HCT116 (cell line): ENCODE measurements around the gene FGFRL1. TPM values are rescaled to one million over a fixed set of nuclear protein-coding genes. Genes with fewer than 3 reads are reported as not detected.

Source experiments
- ATAC-seq: fragments of 200-7000 bp; cut with Tn5 transposase; 2 replicates; pipeline ENCODE4 v1.9.1; 2020; ENCODE audit warnings: mild to moderate bottlenecking, moderate library complexity
- BruUV-seq: library from RNA; stranded (reverse); fragments of 400-500 nt; replicated peaks from 2 replicates; lab custom pipeline; 2021; lab: Mats Ljungman, UMichigan
- CTCF ChIA-PET: fragments of 300-600 bp; sonication (Branson Sonifier 250); formaldehyde crosslinking; loops from one replicate; lab custom pipeline; 2021; ENCODE audit warnings: antibody characterized with exemption; lab: Charles Lee
- POLR2A ChIA-PET: fragments of 300-600, 350-600 bp; sonication (Branson Sonifier 250); formaldehyde crosslinking; loops from one replicate; lab custom pipeline; 2021; ENCODE audit warnings: antibody characterized with exemption; lab: Charles Lee
- RAD21 ChIA-PET, 2 experiments: fragments of 300-600 bp; sonication (Branson Sonifier 250); formaldehyde crosslinking; loops; one replicate each; lab custom pipeline; 2023; ENCODE audit warnings: low total read pairs in 2 of 2; ENCODE audit not compliant: uncharacterized antibody in 2 of 2, unreplicated experiment in 2 of 2, low non-redundant PET in 1 of 2; lab: Charles Lee
- DNase-seq: peaks from one replicate; pipeline ENCODE4 v3.0.0-alpha.2; 2010; ENCODE audit warnings: low read depth, low spot score
- H2AFZ ChIP-seq: fragments of 200-600 bp; shearing (Covaris generic), sonication (generic); 2 replicates; pipeline ENCODE4 v1.6.1; 2017; ENCODE audit warnings: low read depth, mixed run types, mixed read lengths, antibody characterized with exemption, low read length; ENCODE audit not compliant: poor library complexity, severe bottlenecking
- H3K27ac ChIP-seq: 2 replicates; pipeline ENCODE4 v1.5.1; 2012; ENCODE audit warnings: low read depth, low read length
- H3K27me3 ChIP-seq: fragments of 200-600 bp; sonication (generic); 2 replicates; pipeline ENCODE4 v1.6.1; 2016; ENCODE audit warnings: mixed run types, low read length, mixed read lengths; ENCODE audit not compliant: insufficient read depth
- H3K36me3 ChIP-seq, 2 experiments: fragments of 200-500 bp in 1 of 2; fragments of 200-600 bp in 1 of 2; sonication (Bioruptor generic) in 1 of 2; sonication (generic) in 1 of 2; 2 replicates each; pipeline versions ENCODE4 v1.5.1 to v1.6.1; 2014 to 2016; ENCODE audit warnings: low read length in 2 of 2, inconsistent platforms in 1 of 2, mixed read lengths in 1 of 2, mixed run types in 1 of 2; ENCODE audit not compliant: insufficient read depth in 2 of 2, control insufficient read depth in 1 of 2
- H3K4me1 ChIP-seq, 2 experiments: fragments of 200-600 bp in 1 of 2; sonication (generic) in 1 of 2; 2 replicates each; pipeline versions ENCODE4 v1.5.1 to v1.6.1; 2012 to 2017; ENCODE audit warnings: low read length in 2 of 2, inconsistent platforms in 1 of 2, mild to moderate bottlenecking in 1 of 2, mixed read lengths in 1 of 2, mixed run types in 1 of 2, moderate library complexity in 1 of 2; ENCODE audit not compliant: insufficient read depth in 2 of 2, control insufficient read depth in 1 of 2
- H3K4me2 ChIP-seq: fragments of 200-600 bp; sonication (generic); 2 replicates; pipeline ENCODE4 v1.6.1; 2017; ENCODE audit warnings: mixed run types, low read length, mixed read lengths
- H3K4me3 ChIP-seq, 2 experiments: fragments of 200-600 bp in 1 of 2; sonication (generic) in 1 of 2; replicated peaks in 1 of 2; 2 replicates each; pipeline ENCODE4 v1.5.1; 2011 to 2016; ENCODE audit warnings: low read length in 2 of 2, control low read depth in 1 of 2, low read depth in 1 of 2, mild to moderate bottlenecking in 1 of 2, mixed read lengths in 1 of 2, mixed run types in 1 of 2
- H3K79me2 ChIP-seq: fragments of 200-600 bp; sonication (generic); 2 replicates; pipeline ENCODE4 v1.6.1; 2017; ENCODE audit warnings: mild to moderate bottlenecking, mixed run types, low read length, moderate library complexity, mixed read lengths; ENCODE audit not compliant: insufficient read depth
- H3K9ac ChIP-seq: fragments of 200-600 bp; sonication (generic); 2 replicates; pipeline ENCODE4 v1.6.1; 2016; ENCODE audit warnings: low read length, mixed read lengths
- H3K9me2 ChIP-seq: fragments of 200-600 bp; sonication (generic), shearing (Covaris generic); 2 replicates; pipeline ENCODE4 v1.6.1; 2017; ENCODE audit warnings: mixed run types, mild to moderate bottlenecking, moderate library complexity; ENCODE audit not compliant: insufficient read depth
- H3K9me3 ChIP-seq, 2 experiments: fragments of 200-500 bp in 1 of 2; fragments of 200-600 bp in 1 of 2; sonication (Bioruptor generic) in 1 of 2; sonication (generic) in 1 of 2; 2 replicates each; pipeline ENCODE4 v1.6.1; 2014 to 2017; ENCODE audit warnings: low read length in 2 of 2, mixed read lengths in 2 of 2, inconsistent platforms in 1 of 2, low read depth in 1 of 2, mild to moderate bottlenecking in 1 of 2, mixed run types in 1 of 2, moderate library complexity in 1 of 2; ENCODE audit not compliant: control insufficient read depth in 1 of 2, insufficient read depth in 1 of 2
- H4K20me1 ChIP-seq: fragments of 200-600 bp; sonication (generic), shearing (Covaris generic); 2 replicates; pipeline ENCODE4 v1.6.1; 2017; ENCODE audit warnings: mixed run types, mild to moderate bottlenecking, moderate library complexity; ENCODE audit not compliant: insufficient read depth
- ATF3 ChIP-seq: IDR thresholded peaks from 2 replicates; pipeline ENCODE4 v1.6.1; 2012
- CBX3 ChIP-seq: IDR thresholded peaks from 2 replicates; pipeline ENCODE4 v1.6.1; 2012; ENCODE audit warnings: low read depth
- CTCF ChIP-seq, 3 experiments: fragments of 200-600 bp in 1 of 3; sonication (generic) in 1 of 3; IDR thresholded peaks in 2 of 3; conservative IDR thresholded peaks in 1 of 3; 2 replicates each; pipeline ENCODE4 v1.5.1; 2012 to 2017; ENCODE audit warnings: low read depth in 2 of 3, low read length in 2 of 3, antibody characterized with exemption in 1 of 3, borderline replicate concordance in 1 of 3, control low read depth in 1 of 3, mild to moderate bottlenecking in 1 of 3, mixed read lengths in 1 of 3, mixed run types in 1 of 3, moderate library complexity in 1 of 3; ENCODE audit not compliant: insufficient read depth in 1 of 3
- EGR1 ChIP-seq: IDR thresholded peaks from 2 replicates; pipeline ENCODE4 v1.6.1; 2012; ENCODE audit warnings: low read depth
- EZH2 ChIP-seq: fragments of 200-600 bp; sonication (generic); IDR thresholded peaks from 2 replicates; pipeline ENCODE4 v1.6.1; 2017; ENCODE audit warnings: antibody characterized with exemption, mixed run types
- FOSL1 ChIP-seq: IDR thresholded peaks from 2 replicates; pipeline ENCODE4 v1.6.1; 2012; ENCODE audit warnings: low read depth
- JUND ChIP-seq: IDR thresholded peaks from 2 replicates; pipeline ENCODE4 v1.6.1; 2012
- POLR2A ChIP-seq: IDR thresholded peaks from 2 replicates; pipeline ENCODE4 v1.7.0; 2011; ENCODE audit warnings: borderline replicate concordance; ENCODE audit not compliant: insufficient read depth, insufficient read length; ENCODE audit errors: extremely low read depth
- POLR2AphosphoS5 ChIP-seq: IDR thresholded peaks from 2 replicates; pipeline ENCODE4 v1.6.1; 2011; ENCODE audit warnings: mild to moderate bottlenecking, low read depth, low read length, moderate library complexity
- SIN3A ChIP-seq: IDR thresholded peaks from 2 replicates; pipeline ENCODE4 v1.6.1; 2012; ENCODE audit warnings: low read depth
- YY1 ChIP-seq: IDR thresholded peaks from 2 replicates; pipeline ENCODE4 v1.6.1; 2011; ENCODE audit warnings: low read length, low read depth, moderate library complexity, mild to moderate bottlenecking; ENCODE audit not compliant: insufficient replicate concordance; ENCODE audit errors: extremely low read depth
- intact Hi-C: fragments of 100-400 bp; cut with micrococcal nuclease; formaldehyde crosslinking; loops from 2 replicates; pipeline ENCODE4 v1.10.0; 2022
- total RNA-seq: library from RNA; stranded (reverse); gene quantifications from one replicate; pipeline ENCODE4 v1.2.1, GENCODE V29; 2021; ENCODE audit not compliant: unreplicated experiment
- TF ChIP-seq, protein P1 (sequence below): IDR thresholded peaks from 2 replicates; pipeline ENCODE4 v1.6.1; 2012; ENCODE audit warnings: low read depth
- TF ChIP-seq, protein P2 (sequence below): IDR thresholded peaks from 2 replicates; pipeline ENCODE4 v1.6.1; 2012

Gene FGFRL1
- total RNA-seq, 1 experiment from 2014 or later: 91.1 TPM

- Histone ChIP-seq H2AFZ (no peak overlapping the region), H3K36me3 (no peaks in the 10 kb centered on the region), H3K9ac (no peak overlapping the region), H3K27me3 (no peaks in the 10 kb centered on the region)
- DNase-seq (no peak), ATAC-seq (no peak)
- CTCF ChIA-PET: no interaction called here
- POLR2A ChIA-PET: no interaction called here
- no peak for TF ChIP-seq EZH2
- no peak for TF ChIP-seq ATF3
- TF ChIP-seq SIN3A: no peak
- no peak for TF ChIP-seq CTCF (IDR thresholded peaks at IDR 0.05 in 2 of 3, conservative IDR thresholded peaks at IDR 0.05 in 1 of 3; ENCODE audit: borderline replicate concordance in 1 of 3, insufficient read depth in 1 of 3, low read depth in 2 of 3, low read length in 2 of 3)
- TF ChIP-seq, protein P1, sequence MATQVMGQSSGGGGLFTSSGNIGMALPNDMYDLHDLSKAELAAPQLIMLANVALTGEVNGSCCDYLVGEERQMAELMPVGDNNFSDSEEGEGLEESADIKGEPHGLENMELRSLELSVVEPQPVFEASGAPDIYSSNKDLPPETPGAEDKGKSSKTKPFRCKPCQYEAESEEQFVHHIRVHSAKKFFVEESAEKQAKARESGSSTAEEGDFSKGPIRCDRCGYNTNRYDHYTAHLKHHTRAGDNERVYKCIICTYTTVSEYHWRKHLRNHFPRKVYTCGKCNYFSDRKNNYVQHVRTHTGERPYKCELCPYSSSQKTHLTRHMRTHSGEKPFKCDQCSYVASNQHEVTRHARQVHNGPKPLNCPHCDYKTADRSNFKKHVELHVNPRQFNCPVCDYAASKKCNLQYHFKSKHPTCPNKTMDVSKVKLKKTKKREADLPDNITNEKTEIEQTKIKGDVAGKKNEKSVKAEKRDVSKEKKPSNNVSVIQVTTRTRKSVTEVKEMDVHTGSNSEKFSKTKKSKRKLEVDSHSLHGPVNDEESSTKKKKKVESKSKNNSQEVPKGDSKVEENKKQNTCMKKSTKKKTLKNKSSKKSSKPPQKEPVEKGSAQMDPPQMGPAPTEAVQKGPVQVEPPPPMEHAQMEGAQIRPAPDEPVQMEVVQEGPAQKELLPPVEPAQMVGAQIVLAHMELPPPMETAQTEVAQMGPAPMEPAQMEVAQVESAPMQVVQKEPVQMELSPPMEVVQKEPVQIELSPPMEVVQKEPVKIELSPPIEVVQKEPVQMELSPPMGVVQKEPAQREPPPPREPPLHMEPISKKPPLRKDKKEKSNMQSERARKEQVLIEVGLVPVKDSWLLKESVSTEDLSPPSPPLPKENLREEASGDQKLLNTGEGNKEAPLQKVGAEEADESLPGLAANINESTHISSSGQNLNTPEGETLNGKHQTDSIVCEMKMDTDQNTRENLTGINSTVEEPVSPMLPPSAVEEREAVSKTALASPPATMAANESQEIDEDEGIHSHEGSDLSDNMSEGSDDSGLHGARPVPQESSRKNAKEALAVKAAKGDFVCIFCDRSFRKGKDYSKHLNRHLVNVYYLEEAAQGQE: no peak
- TF ChIP-seq YY1: no peak
- no peak for TF ChIP-seq POLR2AphosphoS5
- TF ChIP-seq CBX3: no peak
- no peak for TF ChIP-seq EGR1
- TF ChIP-seq, protein P2, sequence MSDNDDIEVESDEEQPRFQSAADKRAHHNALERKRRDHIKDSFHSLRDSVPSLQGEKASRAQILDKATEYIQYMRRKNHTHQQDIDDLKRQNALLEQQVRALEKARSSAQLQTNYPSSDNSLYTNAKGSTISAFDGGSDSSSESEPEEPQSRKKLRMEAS: no peak
- no peak for TF ChIP-seq POLR2A
- no peak for TF ChIP-seq JUND
- no peak for TF ChIP-seq FOSL1
- TF ChIP-seq, all 23 proteins: peak for 0
- H3K9me2 ChIP-seq: no peaks in the 10 kb centered on the region
- H3K27ac ChIP-seq: no peak overlapping the region
- no peak overlapping the region for H3K4me2 ChIP-seq
- H3K79me2 ChIP-seq: no peaks in the 10 kb centered on the region
- H4K20me1 ChIP-seq: no peaks in the 10 kb centered on the region
- no peaks in the 10 kb centered on the region; a peak in 1 of 4 replicates for H3K4me1 ChIP-seq
- intact Hi-C loops: no loop called here
- RAD21 ChIA-PET: no interaction called here
- H3K9me3 ChIP-seq: no peaks in the 10 kb centered on the region
- no TSS peak for BruUV-seq
- no peak overlapping the region for H3K4me3 ChIP-seq
These were observed 10.7 kb upstream of the FGFRL1 start for GRCh38 chr4:1000686-1001260.
